ENCODE measurements around the gene CCDC8.
"Not testable (repeated sequence)": the region's sequence is repeated elsewhere in the genome, so short reads cannot be mapped to it uniquely, and the experiment has no call there.

The CCDC8 gene

GRCh38 chr19:46413262-46414031 is at the start of gene CCDC8:
Gene CCDC8 (minus strand): TSS chr19:46413564. CDS start chr19:46412810, 754 bp downstream.
- no peak for DNase-seq (ENCODE audit: low read depth in 3 of 3)

- no peak for DNase-seq (ENCODE audit: low read depth in 3 of 3)
Measured at GRCh38 chr19:46461537-46461936, 48.2 kb upstream of the CCDC8 start.

- no peak for DNase-seq (ENCODE audit: low read depth in 3 of 3)
Measured at GRCh38 chr19:46460981-46461380, 47.6 kb upstream of the CCDC8 start.

- no peak for DNase-seq (ENCODE audit: low read depth in 3 of 3)
Measured at GRCh38 chr19:46460055-46460454, 46.7 kb upstream of the CCDC8 start.

- DNase-seq (ENCODE audit: low read depth in 3 of 3), result no peak
Measured at GRCh38 chr19:46456930-46457329, 43.6 kb upstream of the CCDC8 start.

GRCh38 chr19:46454244-46454643 is 40.9 kb upstream of the CCDC8 start:
- no peak for DNase-seq (ENCODE audit: low read depth in 3 of 3)

GRCh38 chr19:46453661-46454060 is 40.3 kb upstream of the CCDC8 start:
- no peak for DNase-seq (ENCODE audit: low read depth in 3 of 3)

GRCh38 chr19:46452186-46452585 is 38.8 kb upstream of the CCDC8 start:
- no peak for DNase-seq (ENCODE audit: low read depth in 3 of 3)

GRCh38 chr19:46451352-46451751 is 38.0 kb upstream of the CCDC8 start:
- DNase-seq (ENCODE audit: low read depth in 3 of 3), result no peak

- DNase-seq (ENCODE audit: low read depth in 3 of 3), result no peak
Measured at GRCh38 chr19:46450737-46451136, 37.4 kb upstream of the CCDC8 start.

- no peak for DNase-seq (ENCODE audit: low read depth in 3 of 3)
Measured at GRCh38 chr19:46449228-46449627, 35.9 kb upstream of the CCDC8 start.

- DNase-seq (ENCODE audit: low read depth in 3 of 3), result no peak
Measured at GRCh38 chr19:46448601-46449000, 35.2 kb upstream of the CCDC8 start.

- no peak for DNase-seq (ENCODE audit: low read depth in 3 of 3)
Measured at GRCh38 chr19:46447824-46448223, 34.5 kb upstream of the CCDC8 start.

- no peak for DNase-seq (ENCODE audit: low read depth in 3 of 3)
Measured at GRCh38 chr19:46447006-46447405, 33.6 kb upstream of the CCDC8 start.

GRCh38 chr19:46446021-46446420 is 32.7 kb upstream of the CCDC8 start:
- no peak for DNase-seq (ENCODE audit: low read depth in 3 of 3)

- no peak for DNase-seq (ENCODE audit: low read depth in 3 of 3)
Measured at GRCh38 chr19:46442808-46443450, 29.6 kb upstream of the CCDC8 start.

- no peak for DNase-seq (ENCODE audit: low read depth in 3 of 3)
Measured at GRCh38 chr19:46441866-46442265, 28.5 kb upstream of the CCDC8 start.

GRCh38 chr19:46435689-46436088 is 22.3 kb upstream of the CCDC8 start:
- not testable (repeated sequence) for DNase-seq (ENCODE audit: low read depth in 3 of 3)

- no peak for DNase-seq (ENCODE audit: low read depth in 3 of 3)
Measured at GRCh38 chr19:46435009-46435408, 21.6 kb upstream of the CCDC8 start.

GRCh38 chr19:46433470-46433869 is 20.1 kb upstream of the CCDC8 start:
- DNase-seq (ENCODE audit: low read depth in 3 of 3), result not testable (repeated sequence)

- no peak for DNase-seq (ENCODE audit: low read depth in 3 of 3)
Measured at GRCh38 chr19:46431824-46432223, 18.5 kb upstream of the CCDC8 start.

GRCh38 chr19:46429999-46430398 is 16.6 kb upstream of the CCDC8 start:
- DNase-seq (ENCODE audit: low read depth in 3 of 3), result no peak
